IPS-NIHi11 (cell line): ENCODE data around the gene TBC1D1.
A peak's percentile ranks its signal among the peaks of the same experiment; 100 is the strongest.

Experiments used
- DNase-seq: peaks from one replicate; pipeline ENCODE4 v3.0.0; 2012; ENCODE audit warnings: mixed read lengths, low spot score

The TBC1D1 gene

DNA sequence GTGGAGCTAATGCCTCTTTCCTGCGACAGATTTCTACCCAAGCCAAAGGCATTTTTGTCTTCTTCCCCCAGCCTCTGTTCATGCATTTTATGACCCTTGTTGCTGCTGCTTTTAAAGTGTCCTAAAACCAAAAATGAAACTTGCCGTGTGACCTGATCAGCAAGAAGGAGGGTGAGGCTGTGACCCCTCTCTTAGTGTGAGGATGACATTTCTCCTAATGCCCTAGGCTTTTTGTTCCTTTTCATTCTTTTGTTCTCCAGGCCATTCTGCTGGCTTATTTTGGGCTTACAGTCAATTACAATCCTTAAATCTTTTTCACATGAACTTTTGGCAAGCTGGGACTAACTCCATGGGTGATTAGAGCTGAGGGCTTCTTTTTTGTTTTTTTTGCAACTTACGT is 103.7 kb downstream of the TBC1D1 start:
- DNase-seq = no peak

GRCh38 chr4:37995299-37995821 is 104.5 kb downstream of the TBC1D1 start:
- DNase-seq = no peak

GRCh38 chr4:37995981-37996775 is 105.3 kb downstream of the TBC1D1 start:
- no peak for DNase-seq

DNA sequence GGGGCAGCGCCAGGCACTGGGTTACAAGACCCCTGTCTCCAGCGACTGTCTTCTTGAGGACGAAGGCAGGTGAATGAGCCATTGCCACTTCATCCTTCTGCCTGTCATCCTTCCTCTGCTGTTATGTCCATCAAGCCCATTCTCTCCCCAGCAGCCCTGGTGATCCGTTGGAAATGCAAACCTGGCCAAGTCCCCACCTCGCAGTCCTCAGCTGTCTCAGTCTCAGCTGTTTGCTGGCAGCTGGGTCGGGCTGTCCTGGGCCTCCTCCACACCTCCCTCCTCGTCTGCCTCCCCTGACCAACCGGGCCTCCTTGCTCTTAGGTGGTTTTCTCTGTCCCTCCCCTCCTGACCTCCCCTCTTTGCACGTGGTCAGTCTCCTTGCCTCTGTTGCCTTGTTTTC is 107.3 kb downstream of the TBC1D1 start:
- DNase-seq = no peak

DNA sequence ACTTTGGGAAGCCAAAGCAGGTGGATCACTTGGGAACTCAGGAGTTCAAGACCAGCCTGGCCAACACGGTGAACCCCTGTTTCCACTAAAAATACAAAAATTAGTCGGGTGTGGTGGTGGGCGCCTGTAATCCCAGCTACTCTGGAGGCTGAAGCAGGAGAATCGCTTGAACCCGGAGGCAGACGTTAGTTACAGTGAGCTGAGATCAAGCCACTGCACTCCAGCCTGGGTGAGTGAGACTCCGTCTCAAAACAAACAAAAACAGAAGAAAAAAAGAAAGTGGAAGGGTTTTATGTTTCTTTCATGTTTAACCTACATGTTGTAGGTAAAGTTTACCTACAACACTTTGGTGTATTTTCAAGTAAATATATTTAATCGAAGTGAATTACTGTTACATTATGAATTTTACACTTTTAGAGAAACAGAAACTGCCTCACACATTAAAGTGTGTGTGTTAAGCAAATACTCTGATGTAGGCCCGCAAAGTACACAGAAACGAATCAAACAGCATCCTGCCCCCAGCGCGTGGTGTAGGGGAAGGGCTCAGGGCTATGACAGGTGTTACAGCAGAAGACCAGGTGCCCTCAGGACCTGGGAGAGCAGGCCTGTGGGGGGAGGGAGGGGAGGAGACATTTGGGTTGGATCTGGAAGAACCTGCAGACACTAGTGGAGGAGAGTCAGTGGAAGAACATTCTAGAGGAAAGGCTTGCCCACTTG is 108.3 kb downstream of the TBC1D1 start:
- no peak for DNase-seq

GRCh38 chr4:37999965-38000364 is 109.1 kb downstream of the TBC1D1 start:
- DNase-seq = no peak

DNA sequence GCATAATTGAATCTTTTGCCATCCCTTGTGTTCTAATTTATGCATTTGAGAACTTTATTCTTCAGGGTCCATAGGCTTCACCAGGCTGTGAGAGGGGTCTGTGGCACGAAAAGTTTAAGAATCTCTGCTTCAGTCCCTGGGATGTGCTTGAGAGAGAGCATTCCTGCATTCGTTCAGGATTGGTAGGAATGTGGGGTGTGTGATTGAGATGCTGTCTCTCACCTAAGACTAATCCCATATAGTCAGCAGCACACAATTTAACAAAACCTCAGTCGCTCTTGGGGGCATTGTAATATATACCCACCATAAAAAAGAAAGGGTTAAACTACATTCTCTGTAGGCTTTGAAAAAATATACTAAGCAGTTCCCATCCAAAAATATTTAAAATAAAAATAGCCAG is 111.0 kb downstream of the TBC1D1 start:
- DNase-seq = peak; percentile 53

DNA sequence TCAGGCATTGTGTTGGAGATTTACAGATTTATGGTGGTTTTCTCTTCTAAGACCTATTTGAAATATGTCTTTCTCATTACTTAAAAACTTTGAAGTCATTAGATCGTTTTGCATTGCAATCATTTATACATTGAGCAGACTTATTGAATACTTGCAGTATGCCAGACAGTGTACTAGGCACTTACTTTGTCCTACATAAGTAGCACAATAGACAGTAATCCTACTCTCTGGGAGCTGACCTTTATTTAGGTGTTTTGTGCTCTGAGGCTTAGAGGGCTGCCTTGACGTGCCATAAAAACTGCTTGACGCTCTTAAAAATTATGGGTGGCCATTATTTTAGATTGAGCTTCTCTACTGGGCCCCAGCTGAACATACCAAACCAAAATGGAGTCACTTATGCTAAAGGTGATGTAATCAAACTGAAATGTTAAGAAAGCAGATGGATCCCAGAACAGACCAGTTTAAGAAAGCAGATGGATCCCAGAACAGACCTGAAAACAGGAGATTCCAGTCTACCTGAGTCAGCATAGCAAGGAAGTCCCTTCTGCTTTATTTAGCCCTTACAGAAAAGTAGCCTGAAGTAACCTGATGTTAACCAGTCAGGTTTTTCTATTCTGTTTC is 111.7 kb downstream of the TBC1D1 start:
- DNase-seq = no peak

DNA sequence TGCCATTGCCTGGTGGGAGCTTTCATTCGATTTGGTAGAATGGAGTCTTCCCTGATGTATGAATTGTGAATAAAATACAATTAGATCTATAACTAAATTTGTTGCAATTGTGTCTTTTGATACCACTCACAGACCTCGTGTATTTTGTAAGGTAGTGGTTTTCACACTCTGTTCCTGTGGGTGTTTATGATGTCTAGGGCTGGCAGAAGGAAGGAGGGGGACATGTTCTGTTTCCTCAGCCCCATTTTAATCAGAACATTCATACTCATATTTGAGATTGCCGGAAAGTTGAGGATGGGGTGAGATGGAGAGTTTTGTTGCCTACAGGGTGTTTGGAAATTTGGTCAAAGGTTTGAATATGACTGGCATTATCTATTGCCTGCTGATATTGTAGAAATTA is 112.2 kb downstream of the TBC1D1 start:
- no peak for DNase-seq

- DNase-seq = no peak
Measured at GRCh38 chr4:38003628-38004027, 112.7 kb downstream of the TBC1D1 start.

DNA sequence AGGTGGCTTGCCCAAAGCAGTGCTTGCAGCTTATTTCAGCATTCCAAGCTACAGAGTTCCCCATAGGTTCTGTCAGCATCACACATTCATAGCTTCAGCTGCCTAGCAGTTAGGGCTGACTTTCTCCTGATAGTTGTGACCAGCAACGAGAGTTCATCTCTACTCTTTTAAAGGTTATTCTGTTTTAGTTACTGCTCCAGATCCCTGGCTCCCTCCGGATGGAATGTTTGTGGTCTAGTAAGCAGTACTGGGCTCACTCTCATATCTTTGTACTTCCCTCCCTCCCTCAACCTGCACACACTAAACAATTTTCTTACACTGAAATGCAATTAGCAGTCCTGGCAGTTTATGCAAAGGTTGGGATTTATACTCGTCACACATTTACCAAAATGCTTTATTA is 113.2 kb downstream of the TBC1D1 start:
- DNase-seq = no peak

GRCh38 chr4:38004887-38005286 is 114.0 kb downstream of the TBC1D1 start:
- DNase-seq = no peak

DNA sequence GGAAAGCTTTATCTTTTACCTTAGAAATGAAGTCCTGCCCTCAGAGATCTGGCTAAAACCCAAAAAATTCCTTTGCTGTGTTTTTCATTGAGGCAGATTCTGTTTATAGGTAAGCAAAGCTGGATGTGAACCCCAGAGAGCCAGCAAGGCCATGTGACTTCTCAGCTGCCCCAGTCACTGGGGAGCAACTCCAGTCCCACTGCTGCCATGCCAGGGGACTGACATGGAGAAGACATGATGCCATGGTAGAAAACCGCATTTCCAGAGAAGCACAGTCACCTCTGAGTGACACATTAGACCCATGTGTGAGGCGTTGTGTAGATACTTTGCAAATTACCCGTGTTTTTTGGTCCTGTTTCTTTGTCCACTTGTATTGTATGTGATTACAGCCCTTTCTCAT is 114.8 kb downstream of the TBC1D1 start:
- DNase-seq = no peak

- no peak for DNase-seq
Measured at GRCh38 chr4:38007645-38008044, 116.8 kb downstream of the TBC1D1 start.

- no peak for DNase-seq
Measured at GRCh38 chr4:38008571-38009021, 117.7 kb downstream of the TBC1D1 start.

- no peak for DNase-seq
Measured at GRCh38 chr4:38009421-38009820, 118.5 kb downstream of the TBC1D1 start.

- DNase-seq = no peak
Measured at GRCh38 chr4:38009949-38010348, 119.1 kb downstream of the TBC1D1 start.

- no peak for DNase-seq
Measured at GRCh38 chr4:38011511-38012162, 120.8 kb downstream of the TBC1D1 start.

- DNase-seq = no peak
Measured at GRCh38 chr4:38013461-38014366, 122.8 kb downstream of the TBC1D1 start.

- DNase-seq = no peak
Measured at GRCh38 chr4:38014421-38014852, 123.6 kb downstream of the TBC1D1 start.

DNA sequence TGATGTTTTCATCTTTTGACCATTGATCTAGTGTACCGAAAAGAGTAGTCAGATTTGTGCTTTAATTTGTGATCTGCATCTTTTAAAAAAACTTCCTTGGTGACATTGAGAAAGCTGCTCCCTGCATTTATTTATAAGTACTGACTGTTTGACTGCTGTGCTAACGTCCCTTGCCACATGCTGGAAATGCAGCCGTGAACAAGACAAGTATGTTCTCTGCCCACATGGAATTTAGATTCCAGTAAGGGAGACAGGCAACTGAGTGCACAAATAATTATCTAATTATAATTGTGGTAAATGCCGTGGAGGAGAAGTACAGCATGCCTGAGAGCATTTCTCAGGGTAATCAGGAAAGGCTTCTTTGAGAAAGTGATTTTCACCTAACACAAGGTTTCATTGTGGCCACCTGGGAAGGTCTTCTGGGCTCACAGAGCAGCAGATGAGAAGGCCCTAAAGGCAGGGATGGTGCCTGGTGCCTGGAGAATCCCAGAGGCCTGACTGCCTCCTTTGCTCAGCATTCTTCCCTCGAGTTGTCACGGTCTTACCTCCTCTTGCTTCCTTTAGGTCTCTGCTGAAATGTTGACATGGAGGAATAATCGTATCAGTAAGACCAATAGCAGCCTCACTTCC is 125.1 kb downstream of the TBC1D1 start:
- DNase-seq = no peak
